Body of pancreas (tissue), 4 donors: ENCODE measurements around the gene REM2. TPM values are rescaled to one million over a fixed set of nuclear protein-coding genes. Genes with fewer than 3 reads are reported as not detected.

Experiments
- ATAC-seq: fragments of 150-250 bp; one replicate; pipeline ENCODE4 v1.9.1; 2016
- DNase-seq, 4 donors: peaks; one replicate each; pipeline ENCODE4 v3.0.0-alpha.2; 2019
- H3K27ac ChIP-seq, 4 donors: fragments of 200-600 bp; sonication (generic); 1 replicate in 3 of 4; 2 replicates in 1 of 4; pipeline versions ENCODE4 v1.5.1 to v1.6.1; 2016 to 2019; ENCODE audit warnings: mild to moderate bottlenecking in 1 of 4, mixed read lengths in 1 of 4, moderate library complexity in 1 of 4
- H3K27me3 ChIP-seq, 2 donors: fragments of 200-600 bp; sonication (generic); one replicate each; pipeline ENCODE4 v1.6.0; 2016; ENCODE audit warnings: mild to moderate bottlenecking in 1 of 2
- H3K36me3 ChIP-seq, 2 donors: fragments of 200-600 bp; sonication (generic); replicated peaks in 1 of 2; 2 replicates each; pipeline ENCODE4 v1.5.1; 2016; ENCODE audit warnings: low read depth in 2 of 2; ENCODE audit not compliant: insufficient read depth in 1 of 2
- H3K4me1 ChIP-seq: fragments of 200-600 bp; sonication (generic); one replicate; pipeline ENCODE4 v1.6.0; 2016
- H3K4me3 ChIP-seq, 2 donors: fragments of 200-600 bp; sonication (generic); 1 replicate in 1 of 2; 2 replicates in 1 of 2; pipeline ENCODE4 v1.5.1; 2016 to 2019
- H3K9me3 ChIP-seq, 3 donors: fragments of 200-600 bp; sonication (generic); 1 replicate in 2 of 3; 2 replicates in 1 of 3; pipeline ENCODE4 v1.5.1; 2016
- CTCF ChIP-seq, 7 experiments: fragments of 450-650 bp in 4 of 7; fragments of 200-600 bp in 3 of 7; sonication (generic) in 3 of 7; IDR thresholded peaks; one replicate each; pipeline ENCODE4 v1.5.1; 2016 to 2019; ENCODE audit warnings: antibody characterized with exemption in 7 of 7
- POLR2A ChIP-seq, 3 donors: fragments of 450-650 bp; IDR thresholded peaks; one replicate each; pipeline ENCODE4 v1.6.1; 2016; ENCODE audit warnings: antibody characterized with exemption in 3 of 3, mild to moderate bottlenecking in 2 of 3
- WGBS, 2 donors: methylation state at CpG; one replicate each; pipeline ENCODE4 v1.1.5; 2017; 5-methylcytosine and 5-hydroxymethylcytosine counted together
- intact Hi-C: fragments of 100-400 bp; cut with DNase I; formaldehyde crosslinking; loops from one replicate; pipeline ENCODE4 v1.15.1; 2023
- small RNA-seq: library from RNA; depleted of rRNA; stranded (forward); fragments of <200 nt; gene quantifications from one replicate; pipeline ENCODE3, GENCODE V24; 2016
- total RNA-seq, 2 donors: library from RNA; depleted of rRNA; stranded (reverse); fragments of >200 nt; gene quantifications; one replicate each; pipeline ENCODE4 v1.1.0, GENCODE V29; 2016

Gene REM2
- total RNA-seq, 2 donors from 2014 or later, result not detected

GRCh38 chr14:22929961-22930364 is 46.9 kb downstream of the REM2 start:
- ATAC-seq (peak; percentile 13), DNase-seq (no peak)
- no peaks in the 10 kb centered on the region for H3K27me3 ChIP-seq
- H3K4me1 ChIP-seq, result peaks cover 53% of the 10 kb centered on the region
- 8 to 11% methylated on average over 2 of the region's 2 CpGs for WGBS, 2 donors
- H3K36me3 ChIP-seq, result no peaks in the 10 kb centered on the region
- intact Hi-C loops, result no loop called here
- peak overlapping the region; percentile 40 to 93 (median 84) for H3K27ac ChIP-seq
- TF ChIP-seq CTCF (IDR thresholded peaks at IDR 0.05) (no peak), POLR2A (IDR thresholded peaks at IDR 0.05) (no peak)
- no peak overlapping the region for H3K4me3 ChIP-seq
- H3K9me3 ChIP-seq, result no peaks in the 10 kb centered on the region

GRCh38 chr14:22932146-22932545 is 49.1 kb downstream of the REM2 start:
- intact Hi-C loops, result no loop called here
- Histone ChIP-seq H3K27ac (peak overlapping the region in 3 of 4 donors; percentile 83 to 93 (median 85)), H3K27me3 (no peaks in the 10 kb centered on the region), H3K36me3 (no peaks in the 10 kb centered on the region), H3K9me3 (no peaks in the 10 kb centered on the region), H3K4me1 (peaks cover 53% of the 10 kb centered on the region), H3K4me3 (no peak overlapping the region)
- TF ChIP-seq CTCF (IDR thresholded peaks at IDR 0.05) (no peak), POLR2A (IDR thresholded peaks at IDR 0.05) (no peak)
- ATAC-seq, result no peak
- WGBS, 2 donors, result 19 to 29% methylated on average over 3 of the region's 3 CpGs
- peak in 2 of 4 donors; percentile 32 to 35 for DNase-seq

GRCh38 chr14:22935156-22935555 is 52.1 kb downstream of the REM2 start:
- H3K27ac ChIP-seq, result no peak overlapping the region
- H3K36me3 ChIP-seq, result no peaks in the 10 kb centered on the region
- no peak for TF ChIP-seq POLR2A (IDR thresholded peaks at IDR 0.05)
- TF ChIP-seq CTCF (IDR thresholded peaks at IDR 0.05), result no peak
- no peaks in the 10 kb centered on the region for H3K27me3 ChIP-seq
- peaks cover 32% of the 10 kb centered on the region for H3K4me1 ChIP-seq
- intact Hi-C loops, result no loop called here
- H3K9me3 ChIP-seq, result no peaks in the 10 kb centered on the region
- 40 to 65% methylated on average over 1 of the region's 1 CpG for WGBS, 2 donors
- no peak overlapping the region for H3K4me3 ChIP-seq
- ATAC-seq, result no peak
- DNase-seq, result no peak

Small RNA genes within 50 kb of the gene (small RNA-seq; reads per million reads assigned to genes)
- gene RF00019, result not detected

Other genes with a start within 250 kb of the REM2 start
- not detected for gene OR6J1, start 238.9 kb upstream of the REM2 start, total RNA-seq
- 10 to 100 TPM; 73.2 to 83.5 TPM for gene OXA1L, start 116.5 kb upstream of the REM2 start, total RNA-seq
- gene SLC7A7, start 67.8 kb upstream of the REM2 start, total RNA-seq, result 10 to 100 TPM in 1 of 2 donors, 1 to 10 TPM in 1; 6.9 to 16.6 TPM
- 10 to 100 TPM; 29.3 to 45.1 TPM for gene MRPL52, start 53.3 kb upstream of the REM2 start, total RNA-seq
- 10 to 100 TPM; 55.3 to 65.3 TPM for gene MMP14, start 46.6 kb upstream of the REM2 start, total RNA-seq
- gene LRP10, start 11.5 kb upstream of the REM2 start, total RNA-seq, result 10 to 100 TPM; 47.8 to 83.0 TPM
- gene RBM23, start 35.9 kb downstream of the REM2 start, total RNA-seq, result 100 to 1,000 TPM in 1 of 2 donors, 10 to 100 TPM in 1; 39.4 to 219 TPM
- 10 to 100 TPM; 36.1 to 40.2 TPM for gene PRMT5, start 46.2 kb downstream of the REM2 start, total RNA-seq
- 10 to 100 TPM; 16.8 to 47.0 TPM for gene HAUS4, start 73.9 kb downstream of the REM2 start, total RNA-seq
- gene AJUBA, start 99.3 kb downstream of the REM2 start, total RNA-seq, result 10 to 100 TPM; 15.8 to 19.5 TPM
- 10 to 100 TPM in 1 of 2 donors, 1 to 10 TPM in 1; 4.0 to 11.2 TPM for gene C14orf93, start 126.9 kb downstream of the REM2 start, total RNA-seq
- gene PSMB5, start 151.7 kb downstream of the REM2 start, total RNA-seq, result 10 to 100 TPM; 47.0 to 93.3 TPM
- not detected for gene PSMB11, start 159.0 kb downstream of the REM2 start, total RNA-seq
- 1 to 10 TPM; 4.9 to 9.9 TPM for gene CDH24, start 174.3 kb downstream of the REM2 start, total RNA-seq
- gene ACIN1, start 211.9 kb downstream of the REM2 start, total RNA-seq, result 100 to 1,000 TPM in 1 of 2 donors, 10 to 100 TPM in 1; 91.6 to 110 TPM
- gene C14orf119, start 212.3 kb downstream of the REM2 start, total RNA-seq, result 1 to 10 TPM; 3.6 to 7.0 TPM
- gene CIROP, start 221.8 kb downstream of the REM2 start, total RNA-seq, result not detected
- gene CEBPE, start 236.0 kb downstream of the REM2 start, total RNA-seq, result not detected